Stimulated activated naive CD8-positive, alpha-beta T cell treated with anti-CD3 and anti-CD28 coated beads, Interleukin-15, amount 100 ng/mL, for 72 hours (primary cell): ENCODE results near the gene APOL4.
"Not testable (repeated sequence)": the region's sequence is repeated elsewhere in the genome, so short reads cannot be mapped to it uniquely, and the experiment has no call there.

ENCODE experiments used
- ATAC-seq: fragments of 150-1000 bp; cut with Tn5 transposase; 2 replicates; pipeline ENCODE4 v1.10.0; 2021; ENCODE audit warnings: mild to moderate bottlenecking, moderate library complexity
- DNase-seq, 2 donors: peaks; one replicate each; pipeline ENCODE4 v3.0.0; 2021 to 2022
- H3K27ac Mint-ChIP-seq, 2 donors: one replicate each; pipeline ENCODE4 v1.8.0; 2022; ENCODE audit warnings: mild to moderate bottlenecking in 2 of 2, mixed read lengths in 2 of 2, moderate library complexity in 2 of 2
- H3K27me3 Mint-ChIP-seq: one replicate; pipeline ENCODE4 v1.8.0; 2022; ENCODE audit warnings: mixed read lengths
- H3K4me1 Mint-ChIP-seq: one replicate; pipeline ENCODE4 v1.8.0; 2022; ENCODE audit warnings: mild to moderate bottlenecking, mixed read lengths
- H3K4me3 Mint-ChIP-seq, 2 donors: one replicate each; pipeline ENCODE4 v1.8.0; 2022; ENCODE audit warnings: mild to moderate bottlenecking in 2 of 2, mixed read lengths in 2 of 2, moderate library complexity in 1 of 2
- H3K9me3 Mint-ChIP-seq, 2 donors: one replicate each; pipeline ENCODE4 v1.8.0; 2022; ENCODE audit warnings: mixed read lengths in 2 of 2

Gene APOL4

GRCh38 chr22:36222887-36223450 lies 21.4 kb upstream of the APOL4 start:
- Mint-ChIP-seq H3K4me1 (peaks cover 20% of the 10 kb centered on the region), H3K4me3 (no peak overlapping the region), H3K9me3 (no peaks in the 10 kb centered on the region), H3K27ac (no peak overlapping the region), H3K27me3 (peaks cover 25% of the 10 kb centered on the region)
- ATAC-seq (no peak), DNase-seq (no peak)

DNA sequence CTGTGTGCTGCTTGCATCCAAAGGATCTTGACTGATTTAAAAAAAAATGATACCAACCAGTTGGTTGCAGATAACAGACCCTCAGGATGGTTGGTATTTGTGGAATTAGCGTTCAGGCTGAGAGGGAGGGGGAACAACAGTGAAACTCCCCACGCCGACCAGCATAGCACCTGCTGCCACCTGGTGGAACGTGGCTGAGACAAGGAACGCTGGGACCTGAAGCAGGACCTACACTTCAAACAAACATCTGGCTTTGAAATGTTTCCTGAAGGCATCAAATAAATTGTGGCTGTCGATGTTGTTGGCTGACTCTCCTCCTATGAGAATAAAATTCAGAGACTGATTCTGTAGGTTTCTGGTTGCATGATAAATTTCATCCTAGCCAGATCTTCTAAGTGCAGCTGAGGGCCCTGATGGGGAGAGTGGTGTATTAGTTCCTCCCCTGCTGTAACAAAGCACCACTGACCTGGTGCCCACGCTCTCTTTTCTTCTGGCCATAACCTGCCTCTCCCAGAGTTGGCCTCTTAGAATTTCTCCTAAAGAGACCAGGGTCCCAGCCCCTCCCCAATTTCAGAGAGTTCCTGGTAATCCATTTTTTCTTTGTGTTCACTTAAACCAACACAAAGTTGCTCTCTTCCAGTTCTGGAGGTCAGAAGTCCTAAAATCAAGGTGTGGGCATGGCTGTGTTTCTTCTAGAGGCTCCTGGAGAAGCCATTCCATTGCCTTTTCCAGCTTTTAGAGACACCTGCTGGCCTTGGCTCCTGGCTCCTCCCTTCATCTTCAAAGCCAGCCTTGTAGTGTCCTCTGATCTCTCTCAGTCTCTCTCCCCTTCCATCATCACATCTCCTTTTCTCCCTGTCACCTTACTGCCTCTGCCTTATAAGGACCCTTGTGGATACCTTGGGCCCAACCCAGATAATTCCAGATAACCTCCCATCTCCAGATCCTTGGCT lies 20.5 kb upstream of the APOL4 start:
- Mint-ChIP-seq H3K4me1 (peaks cover 14% of the 10 kb centered on the region), H3K27me3 (peaks cover 33% of the 10 kb centered on the region), H3K27ac (no peak overlapping the region), H3K9me3 (no peaks in the 10 kb centered on the region), H3K4me3 (peak overlapping the region; percentile 53 to 65)
- peak in 1 of 2 donors; percentile 46 for DNase-seq
- peak; percentile 87 for ATAC-seq

DNA sequence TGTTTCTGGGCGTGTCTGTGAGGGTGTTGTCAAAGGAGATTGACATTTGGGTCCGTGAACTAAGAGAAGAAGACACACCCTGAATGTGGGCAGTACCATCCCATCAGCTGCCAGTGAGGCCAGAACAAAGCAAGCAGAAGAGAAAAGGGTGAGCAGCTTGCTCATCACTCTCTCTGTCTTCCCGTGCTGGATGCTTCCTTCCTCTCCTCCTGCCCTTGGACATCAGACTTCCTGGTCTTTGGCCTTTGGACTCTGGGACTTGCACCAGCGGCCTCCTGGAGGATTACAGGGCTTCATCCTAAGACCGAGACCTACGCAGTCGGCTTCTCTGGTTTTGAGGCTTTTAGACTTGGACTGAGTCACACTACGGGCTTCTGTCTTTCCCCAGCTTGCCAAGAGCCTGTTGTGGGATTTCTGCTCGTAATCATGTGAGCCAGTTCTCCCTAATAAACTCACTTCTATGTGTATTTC lies 18.9 kb upstream of the APOL4 start:
- H3K27me3 Mint-ChIP-seq, result peaks cover 42% of the 10 kb centered on the region
- DNase-seq (no peak), ATAC-seq (no peak)
- H3K4me3 Mint-ChIP-seq, result no peak overlapping the region
- H3K4me1 Mint-ChIP-seq, result peaks cover 14% of the 10 kb centered on the region
- no peaks in the 10 kb centered on the region for H3K9me3 Mint-ChIP-seq
- no peak overlapping the region for H3K27ac Mint-ChIP-seq

DNA sequence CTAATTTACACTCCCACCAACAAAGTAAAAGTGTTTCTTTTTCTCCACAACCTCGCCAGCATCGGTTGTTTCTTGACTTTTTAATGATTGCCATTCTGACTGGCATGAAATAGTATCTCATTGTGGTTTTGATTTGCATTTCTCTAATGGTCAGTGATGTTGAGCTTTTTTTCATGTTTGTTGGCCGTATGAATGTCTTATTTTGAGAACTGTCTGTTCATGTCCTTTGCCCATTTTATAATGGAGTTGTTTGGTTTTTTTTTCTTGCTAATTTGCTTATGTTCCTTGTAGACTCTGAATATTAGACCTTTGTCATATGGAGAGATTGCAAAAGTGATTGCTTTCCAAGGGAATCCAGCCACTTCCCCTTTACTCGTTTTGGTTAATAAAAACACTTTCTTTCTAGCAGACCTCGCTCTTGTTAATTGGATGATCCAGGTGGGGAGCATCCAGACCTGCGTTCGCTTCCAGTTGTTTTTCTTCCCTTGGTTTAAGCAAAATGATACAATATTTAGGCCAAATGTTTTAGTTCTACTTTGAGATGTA lies 17.1 kb upstream of the APOL4 start:
- DNase-seq (no peak), ATAC-seq (no peak)
- Mint-ChIP-seq H3K27me3 (peaks cover 47% of the 10 kb centered on the region), H3K4me1 (peaks cover 14% of the 10 kb centered on the region), H3K27ac (no peak overlapping the region), H3K9me3 (no peaks in the 10 kb centered on the region), H3K4me3 (no peak overlapping the region)

GRCh38 chr22:36215981-36216380 lies 14.4 kb upstream of the APOL4 start:
- no peak for ATAC-seq
- Mint-ChIP-seq H3K27me3 (peaks cover 62% of the 10 kb centered on the region), H3K9me3 (no peaks in the 10 kb centered on the region), H3K4me1 (peaks cover 7% of the 10 kb centered on the region), H3K27ac (no peak overlapping the region), H3K4me3 (no peak overlapping the region)
- DNase-seq, result no peak

DNA sequence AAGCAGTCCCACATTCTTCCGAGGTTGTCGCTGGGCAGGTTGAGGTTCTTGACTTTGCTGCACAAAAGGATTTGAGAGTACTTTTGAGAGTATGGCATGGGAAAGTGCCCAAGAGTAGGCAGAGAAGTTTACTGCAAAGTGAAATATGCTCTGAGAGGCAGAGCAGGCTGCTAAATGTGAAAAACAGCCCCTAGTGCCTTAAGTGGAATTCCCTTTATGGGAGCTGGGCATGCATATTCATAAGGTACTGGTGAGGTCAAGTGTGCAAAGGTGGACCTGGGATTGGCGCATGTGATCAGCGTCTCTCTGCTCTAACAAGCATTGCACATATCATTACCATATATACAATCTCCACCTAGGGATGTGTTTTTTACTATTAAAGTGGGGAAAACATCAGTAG lies 12.0 kb upstream of the APOL4 start:
- no peak overlapping the region for H3K27ac Mint-ChIP-seq
- ATAC-seq (no peak), DNase-seq (no peak)
- peaks cover 15% of the 10 kb centered on the region for H3K4me1 Mint-ChIP-seq
- peaks cover 44% of the 10 kb centered on the region for H3K27me3 Mint-ChIP-seq
- no peak overlapping the region for H3K4me3 Mint-ChIP-seq
- peaks cover 4 to 8% of the 10 kb centered on the region in 2 donors for H3K9me3 Mint-ChIP-seq

GRCh38 chr22:36212901-36213300 lies 11.3 kb upstream of the APOL4 start:
- no peak for DNase-seq
- Mint-ChIP-seq H3K27ac (peak overlapping the region in 1 of 2 donors; percentile 64), H3K27me3 (peaks cover 37% of the 10 kb centered on the region), H3K9me3 (peaks cover 4 to 8% of the 10 kb centered on the region in 2 donors), H3K4me3 (no peak overlapping the region), H3K4me1 (peaks cover 15% of the 10 kb centered on the region)
- ATAC-seq, result no peak

GRCh38 chr22:36211237-36211861 lies 9.7 kb upstream of the APOL4 start:
- Mint-ChIP-seq H3K9me3 (peaks cover 4 to 8% of the 10 kb centered on the region in 2 donors), H3K27me3 (peaks cover 27% of the 10 kb centered on the region), H3K4me1 (peaks cover 15% of the 10 kb centered on the region), H3K27ac (no peak overlapping the region), H3K4me3 (no peak overlapping the region)
- ATAC-seq (peak; percentile 46), DNase-seq (no peak)

DNA sequence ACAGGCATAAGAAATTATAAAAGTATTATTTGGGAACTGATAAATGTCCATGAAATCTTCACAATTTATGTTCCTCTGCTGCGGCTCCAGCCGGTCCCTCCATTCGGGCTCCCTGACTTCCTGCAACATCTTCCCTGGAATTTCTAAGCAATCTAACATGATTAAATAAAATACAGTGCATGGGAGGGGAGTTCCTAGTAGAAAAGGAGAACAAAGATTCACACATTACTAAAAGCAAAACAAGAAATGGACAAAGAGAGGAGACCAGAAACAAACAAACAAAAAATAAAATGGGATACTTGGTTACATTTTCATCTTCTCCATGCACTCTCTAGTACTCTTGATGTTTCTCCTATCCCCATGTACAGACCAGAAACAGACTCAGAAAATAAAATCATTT lies 8.6 kb upstream of the APOL4 start:
- peaks cover 17% of the 10 kb centered on the region for H3K27me3 Mint-ChIP-seq
- no peak for ATAC-seq
- H3K4me3 Mint-ChIP-seq, result no peak overlapping the region
- H3K9me3 Mint-ChIP-seq, result peaks cover 4 to 8% of the 10 kb centered on the region in 2 donors
- H3K27ac Mint-ChIP-seq, result no peak overlapping the region
- peaks cover 15% of the 10 kb centered on the region for H3K4me1 Mint-ChIP-seq
- DNase-seq, result no peak

- not testable (repeated sequence) for H3K27ac Mint-ChIP-seq, ATAC-seq, H3K4me3 Mint-ChIP-seq, DNase-seq, H3K9me3 Mint-ChIP-seq
- Mint-ChIP-seq H3K4me1 (peaks cover 15% of the 10 kb centered on the region), H3K27me3 (peaks cover 20% of the 10 kb centered on the region)
Observed at GRCh38 chr22:36209488-36209908, 7.9 kb upstream of the APOL4 start.

GRCh38 chr22:36208914-36209313 lies 7.3 kb upstream of the APOL4 start:
- H3K9me3 Mint-ChIP-seq, result peaks cover 4 to 8% of the 10 kb centered on the region in 2 donors
- no peak overlapping the region for H3K27ac Mint-ChIP-seq
- H3K27me3 Mint-ChIP-seq, result peaks cover 26% of the 10 kb centered on the region
- ATAC-seq (no peak), DNase-seq (no peak)
- no peak overlapping the region for H3K4me3 Mint-ChIP-seq
- peaks cover 15% of the 10 kb centered on the region for H3K4me1 Mint-ChIP-seq

GRCh38 chr22:36208162-36208765 lies 6.7 kb upstream of the APOL4 start:
- Mint-ChIP-seq H3K4me1 (peaks cover 15% of the 10 kb centered on the region), H3K27me3 (peaks cover 27% of the 10 kb centered on the region), H3K9me3 (peaks cover 4 to 8% of the 10 kb centered on the region in 2 donors), H3K4me3 (no peak overlapping the region), H3K27ac (no peak overlapping the region)
- no peak for ATAC-seq
- no peak for DNase-seq

GRCh38 chr22:36206255-36206654 lies 4.6 kb upstream of the APOL4 start:
- DNase-seq, result no peak
- H3K27ac Mint-ChIP-seq, result no peak overlapping the region
- H3K27me3 Mint-ChIP-seq, result peaks cover 16% of the 10 kb centered on the region
- H3K4me1 Mint-ChIP-seq, result peaks cover 22% of the 10 kb centered on the region
- no peak for ATAC-seq
- H3K9me3 Mint-ChIP-seq, result peaks cover 4 to 8% of the 10 kb centered on the region in 2 donors
- no peak overlapping the region for H3K4me3 Mint-ChIP-seq

GRCh38 chr22:36205573-36205972 lies 4.0 kb upstream of the APOL4 start:
- not testable (repeated sequence) for H3K9me3 Mint-ChIP-seq, ATAC-seq, DNase-seq, H3K4me3 Mint-ChIP-seq
- peak overlapping the region in 1 of 2 donors; percentile 31 for H3K27ac Mint-ChIP-seq
- H3K4me1 Mint-ChIP-seq, result peaks cover 16% of the 10 kb centered on the region
- H3K27me3 Mint-ChIP-seq, result peaks cover 16% of the 10 kb centered on the region

DNA sequence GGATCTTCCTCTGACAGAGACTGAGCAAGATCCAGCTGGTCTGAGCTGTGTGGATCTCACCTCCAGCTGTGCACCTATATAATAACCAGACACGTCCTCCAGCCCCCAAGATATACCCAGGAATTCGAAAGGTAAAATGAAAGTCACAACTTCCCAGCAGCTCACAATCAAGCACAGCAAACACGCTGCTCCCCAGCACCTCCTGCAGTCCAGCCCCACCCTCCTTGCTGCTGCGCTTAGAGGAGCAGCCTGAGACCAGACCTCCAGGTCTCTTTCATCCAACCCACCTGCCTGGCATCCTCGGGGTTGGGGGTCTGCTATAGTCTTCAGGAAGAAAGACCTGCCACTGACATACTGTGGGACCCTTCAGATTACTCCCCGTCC lies 3.0 kb upstream of the APOL4 start:
- Mint-ChIP-seq H3K27ac (peak overlapping the region in 1 of 2 donors; percentile 34), H3K27me3 (peaks cover 16% of the 10 kb centered on the region), H3K4me3 (no peak overlapping the region), H3K9me3 (peaks cover 4 to 8% of the 10 kb centered on the region in 2 donors), H3K4me1 (peaks cover 12% of the 10 kb centered on the region)
- ATAC-seq (no peak), DNase-seq (no peak)
